Liver (tissue), 9 donors: ENCODE measurements around the gene SYNJ1. TPM values are rescaled to one million over a fixed set of nuclear protein-coding genes. Genes with fewer than 3 reads are reported as not detected.
A peak's percentile ranks its signal among the peaks of the same experiment; 100 is the strongest.

Experiments
- DNase-seq: peaks from one replicate; pipeline ENCODE4 v3.0.0-alpha.2; 2017; ENCODE audit warnings: low spot score
- H3K27ac ChIP-seq, 2 donors: one replicate each; pipeline ENCODE4 v1.7.0; 2013; ENCODE audit warnings: inconsistent platforms in 2 of 2, low read length in 2 of 2, control low read depth in 1 of 2, low read depth in 1 of 2, mild to moderate bottlenecking in 1 of 2
- H3K27me3 ChIP-seq, 4 donors: one replicate each; pipeline versions ENCODE4 v1.6.1 to v1.7.0; 2013; ENCODE audit warnings: low read length in 3 of 4, inconsistent platforms in 1 of 4, mild to moderate bottlenecking in 1 of 4, moderate library complexity in 1 of 4; ENCODE audit not compliant: control insufficient read depth in 4 of 4, insufficient read depth in 4 of 4
- H3K36me3 ChIP-seq, 4 donors: one replicate each; pipeline versions ENCODE4 v1.6.1 to v1.7.0; 2013; ENCODE audit warnings: low read length in 3 of 4, mild to moderate bottlenecking in 3 of 4, low read depth in 1 of 4, moderate library complexity in 1 of 4; ENCODE audit not compliant: control insufficient read depth in 4 of 4, insufficient read depth in 3 of 4
- H3K4me1 ChIP-seq, 4 donors: one replicate each; pipeline versions ENCODE4 v1.6.1 to v1.7.0; 2013; ENCODE audit warnings: low read length in 3 of 4, mild to moderate bottlenecking in 3 of 4, moderate library complexity in 1 of 4; ENCODE audit not compliant: control insufficient read depth in 4 of 4, insufficient read depth in 4 of 4
- H3K4me3 ChIP-seq, 3 donors: one replicate each; pipeline versions ENCODE4 v1.6.1 to v1.7.0; 2013; ENCODE audit warnings: low read length in 3 of 3, control low read depth in 1 of 3, low read depth in 1 of 3, mild to moderate bottlenecking in 1 of 3
- H3K9ac ChIP-seq, 2 donors: one replicate each; pipeline ENCODE4 v1.7.0; 2013; ENCODE audit warnings: low read length in 2 of 2, mild to moderate bottlenecking in 2 of 2, moderate library complexity in 2 of 2, control low read depth in 1 of 2, low read depth in 1 of 2
- H3K9me3 ChIP-seq, 4 donors: one replicate each; pipeline versions ENCODE4 v1.6.1 to v1.7.0; 2013; ENCODE audit warnings: low read length in 3 of 4; ENCODE audit not compliant: control insufficient read depth in 4 of 4
- EGR1 ChIP-seq, 2 donors: IDR thresholded peaks; 2 replicates each; pipeline ENCODE4 v1.6.1; 2016 to 2018; ENCODE audit warnings: antibody characterized with exemption in 2 of 2, low read depth in 2 of 2
- FOXA1 ChIP-seq: IDR thresholded peaks from 2 replicates; pipeline ENCODE4 v1.6.1; 2016; ENCODE audit warnings: antibody characterized with exemption
- FOXA2 ChIP-seq: IDR thresholded peaks from 2 replicates; pipeline ENCODE4 v1.6.1; 2016; ENCODE audit warnings: antibody characterized with exemption
- GABPA ChIP-seq, 2 donors: IDR thresholded peaks in 1 of 2; conservative IDR thresholded peaks in 1 of 2; 2 replicates each; pipeline ENCODE4 v1.6.1; 2016; ENCODE audit warnings: antibody characterized with exemption in 2 of 2, mild to moderate bottlenecking in 1 of 2, moderate library complexity in 1 of 2
- HNF4A ChIP-seq, 2 donors: conservative IDR thresholded peaks; 2 replicates each; pipeline ENCODE4 v1.6.1; 2016; ENCODE audit warnings: antibody characterized with exemption in 2 of 2, mild to moderate bottlenecking in 2 of 2
- JUND ChIP-seq, 2 donors: IDR thresholded peaks; 2 replicates each; pipeline ENCODE4 v1.6.1; 2016; ENCODE audit warnings: antibody characterized with exemption in 2 of 2
- RXRA ChIP-seq, 2 donors: IDR thresholded peaks; 2 replicates each; pipeline ENCODE4 v1.6.1; 2017 to 2018; ENCODE audit warnings: antibody characterized with exemption in 2 of 2, mild to moderate bottlenecking in 1 of 2
- SP1 ChIP-seq: IDR thresholded peaks from 2 replicates; pipeline ENCODE4 v1.6.1; 2018; ENCODE audit warnings: antibody characterized with exemption, mild to moderate bottlenecking
- TAF1 ChIP-seq: conservative IDR thresholded peaks from 2 replicates; pipeline ENCODE4 v1.6.1; 2016; ENCODE audit warnings: antibody characterized with exemption, mild to moderate bottlenecking
- ZBTB33 ChIP-seq: IDR thresholded peaks from 2 replicates; pipeline ENCODE4 v1.6.1; 2016; ENCODE audit warnings: antibody characterized with exemption
- WGBS: extraction: QIAGEN DNeasy Blood & Tissue Kit; methylation state at CpG from one replicate; pipeline ENCODE4 v1.1.7; 2013; 5-methylcytosine and 5-hydroxymethylcytosine counted together
- polyA plus RNA-seq, 2 donors: library from polyadenylated mRNA; stranded (reverse) in 1 of 2; unstranded in 1 of 2; fragments of 200-250 nt in 1 of 2; fragments of >200 nt in 1 of 2; fragmentation: Nextera tagmentation in 1 of 2; extraction: Ambion mirVana in 1 of 2; gene quantifications; one replicate each; pipeline versions ENCODE4 v1.2.1 to v1.2.3, GENCODE V29; 2013 to 2015
- total RNA-seq, 2 donors: library from RNA; depleted of rRNA; stranded (reverse); fragments of >200 nt; gene quantifications; one replicate each; pipeline ENCODE4 v1.2.3, GENCODE V29; 2014
- TF ChIP-seq, protein P1 (sequence below): IDR thresholded peaks from 2 replicates; pipeline ENCODE4 v1.6.1; 2016; ENCODE audit warnings: antibody characterized with exemption, mild to moderate bottlenecking
- TF ChIP-seq, protein P2 (sequence below): fragments of 150-350 bp; IDR thresholded peaks from 2 replicates; pipeline ENCODE4 v1.5.1; 2017; ENCODE audit warnings: improper control_type of control experiment, low read depth, low read length; ENCODE audit not compliant: missing input control
- donor health status: healthy.
- donor health status: healthy.
- donor health status: healthy.
- donor health status: healthy.
- donor health status: healthy.

SYNJ1 gene
- total and polyA plus RNA-seq, 4 donors, result 2.5 to 7.2 (median 5.0) TPM

DNA sequence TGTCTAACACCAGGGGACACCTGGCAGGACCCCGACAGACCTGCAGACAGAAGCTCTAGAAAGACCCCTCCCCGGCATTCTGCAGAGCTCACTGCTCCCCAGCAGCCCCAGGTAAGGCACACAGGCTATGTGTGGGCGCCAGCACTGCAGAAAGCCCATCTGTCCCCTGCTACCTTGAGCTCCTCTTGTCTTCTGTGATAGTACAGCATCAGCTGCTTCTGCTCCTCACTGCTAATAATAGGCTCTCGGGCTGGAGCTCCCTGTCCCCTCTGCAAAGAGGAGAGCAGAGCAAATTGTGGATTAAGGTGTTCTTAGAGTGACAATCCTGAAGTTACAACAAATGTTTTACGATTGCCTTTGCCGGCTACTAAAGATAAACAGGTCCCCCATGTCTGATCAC, 125.7 kb downstream of the SYNJ1 start:
- DNase-seq, result no peak
- Histone ChIP-seq H3K9ac (no peak overlapping the region), H3K27ac (no peak overlapping the region), H3K36me3 (peaks cover 14 to 52% (median 39%) of the 10 kb centered on the region in 4 donors), H3K4me3 (no peak overlapping the region), H3K4me1 (peaks cover 0 to 9% (median 2%) of the 10 kb centered on the region in 4 donors), H3K9me3 (no peaks in the 10 kb centered on the region), H3K27me3 (no peaks in the 10 kb centered on the region)
- TF ChIP-seq EGR1 (IDR thresholded peaks at IDR 0.05; ENCODE audit: low read depth in 2 of 2) (no peak), RXRA (IDR thresholded peaks at IDR 0.05) (no peak), FOXA1 (no peak), SP1 (no peak), ZBTB33 (no peak), TAF1 (no peak), FOXA2 (no peak), JUND (IDR thresholded peaks at IDR 0.05) (no peak), GABPA (IDR thresholded peaks at IDR 0.05 in 1 of 2, conservative IDR thresholded peaks at IDR 0.05 in 1 of 2) (no peak)
- TF ChIP-seq, protein P1, sequence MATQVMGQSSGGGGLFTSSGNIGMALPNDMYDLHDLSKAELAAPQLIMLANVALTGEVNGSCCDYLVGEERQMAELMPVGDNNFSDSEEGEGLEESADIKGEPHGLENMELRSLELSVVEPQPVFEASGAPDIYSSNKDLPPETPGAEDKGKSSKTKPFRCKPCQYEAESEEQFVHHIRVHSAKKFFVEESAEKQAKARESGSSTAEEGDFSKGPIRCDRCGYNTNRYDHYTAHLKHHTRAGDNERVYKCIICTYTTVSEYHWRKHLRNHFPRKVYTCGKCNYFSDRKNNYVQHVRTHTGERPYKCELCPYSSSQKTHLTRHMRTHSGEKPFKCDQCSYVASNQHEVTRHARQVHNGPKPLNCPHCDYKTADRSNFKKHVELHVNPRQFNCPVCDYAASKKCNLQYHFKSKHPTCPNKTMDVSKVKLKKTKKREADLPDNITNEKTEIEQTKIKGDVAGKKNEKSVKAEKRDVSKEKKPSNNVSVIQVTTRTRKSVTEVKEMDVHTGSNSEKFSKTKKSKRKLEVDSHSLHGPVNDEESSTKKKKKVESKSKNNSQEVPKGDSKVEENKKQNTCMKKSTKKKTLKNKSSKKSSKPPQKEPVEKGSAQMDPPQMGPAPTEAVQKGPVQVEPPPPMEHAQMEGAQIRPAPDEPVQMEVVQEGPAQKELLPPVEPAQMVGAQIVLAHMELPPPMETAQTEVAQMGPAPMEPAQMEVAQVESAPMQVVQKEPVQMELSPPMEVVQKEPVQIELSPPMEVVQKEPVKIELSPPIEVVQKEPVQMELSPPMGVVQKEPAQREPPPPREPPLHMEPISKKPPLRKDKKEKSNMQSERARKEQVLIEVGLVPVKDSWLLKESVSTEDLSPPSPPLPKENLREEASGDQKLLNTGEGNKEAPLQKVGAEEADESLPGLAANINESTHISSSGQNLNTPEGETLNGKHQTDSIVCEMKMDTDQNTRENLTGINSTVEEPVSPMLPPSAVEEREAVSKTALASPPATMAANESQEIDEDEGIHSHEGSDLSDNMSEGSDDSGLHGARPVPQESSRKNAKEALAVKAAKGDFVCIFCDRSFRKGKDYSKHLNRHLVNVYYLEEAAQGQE, result no peak
- TF ChIP-seq, protein P2, sequence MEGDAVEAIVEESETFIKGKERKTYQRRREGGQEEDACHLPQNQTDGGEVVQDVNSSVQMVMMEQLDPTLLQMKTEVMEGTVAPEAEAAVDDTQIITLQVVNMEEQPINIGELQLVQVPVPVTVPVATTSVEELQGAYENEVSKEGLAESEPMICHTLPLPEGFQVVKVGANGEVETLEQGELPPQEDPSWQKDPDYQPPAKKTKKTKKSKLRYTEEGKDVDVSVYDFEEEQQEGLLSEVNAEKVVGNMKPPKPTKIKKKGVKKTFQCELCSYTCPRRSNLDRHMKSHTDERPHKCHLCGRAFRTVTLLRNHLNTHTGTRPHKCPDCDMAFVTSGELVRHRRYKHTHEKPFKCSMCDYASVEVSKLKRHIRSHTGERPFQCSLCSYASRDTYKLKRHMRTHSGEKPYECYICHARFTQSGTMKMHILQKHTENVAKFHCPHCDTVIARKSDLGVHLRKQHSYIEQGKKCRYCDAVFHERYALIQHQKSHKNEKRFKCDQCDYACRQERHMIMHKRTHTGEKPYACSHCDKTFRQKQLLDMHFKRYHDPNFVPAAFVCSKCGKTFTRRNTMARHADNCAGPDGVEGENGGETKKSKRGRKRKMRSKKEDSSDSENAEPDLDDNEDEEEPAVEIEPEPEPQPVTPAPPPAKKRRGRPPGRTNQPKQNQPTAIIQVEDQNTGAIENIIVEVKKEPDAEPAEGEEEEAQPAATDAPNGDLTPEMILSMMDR, result no peak
- 98% methylated on average over 6 of the region's 6 CpGs for WGBS

GRCh38 chr21:32599526-32599925, 128.3 kb downstream of the SYNJ1 start:
- H3K9ac ChIP-seq, result no peak overlapping the region
- no peak overlapping the region for H3K4me3 ChIP-seq
- no peaks in the 10 kb centered on the region for H3K9me3 ChIP-seq
- H3K36me3 ChIP-seq, result peaks cover 10 to 33% (median 27%) of the 10 kb centered on the region in 4 donors
- 68% methylated on average over 8 of the region's 8 CpGs for WGBS
- H3K27me3 ChIP-seq, result no peaks in the 10 kb centered on the region
- H3K27ac ChIP-seq, result no peak overlapping the region
- DNase-seq, result no peak
- peaks cover 0 to 20% (median 11%) of the 10 kb centered on the region in 4 donors for H3K4me1 ChIP-seq
- TF ChIP-seq HNF4A (conservative IDR thresholded peaks at IDR 0.05) (peak in 1 of 2 donors; percentile 35), RXRA (IDR thresholded peaks at IDR 0.05) (peak in 1 of 2 donors; percentile 70), EGR1 (IDR thresholded peaks at IDR 0.05; ENCODE audit: low read depth in 2 of 2) (no peak)
